HK-2 (cell line): ENCODE results near the gene RPS26.
"Not testable (repeated sequence)": the region's sequence is repeated elsewhere in the genome, so short reads cannot be mapped to it uniquely, and the experiment has no call there.

Experiments
- DNase-seq: peaks from one replicate; pipeline ENCODE4 v3.0.0-alpha.2; 2018; ENCODE audit not compliant: unreplicated experiment

Gene RPS26

DNA sequence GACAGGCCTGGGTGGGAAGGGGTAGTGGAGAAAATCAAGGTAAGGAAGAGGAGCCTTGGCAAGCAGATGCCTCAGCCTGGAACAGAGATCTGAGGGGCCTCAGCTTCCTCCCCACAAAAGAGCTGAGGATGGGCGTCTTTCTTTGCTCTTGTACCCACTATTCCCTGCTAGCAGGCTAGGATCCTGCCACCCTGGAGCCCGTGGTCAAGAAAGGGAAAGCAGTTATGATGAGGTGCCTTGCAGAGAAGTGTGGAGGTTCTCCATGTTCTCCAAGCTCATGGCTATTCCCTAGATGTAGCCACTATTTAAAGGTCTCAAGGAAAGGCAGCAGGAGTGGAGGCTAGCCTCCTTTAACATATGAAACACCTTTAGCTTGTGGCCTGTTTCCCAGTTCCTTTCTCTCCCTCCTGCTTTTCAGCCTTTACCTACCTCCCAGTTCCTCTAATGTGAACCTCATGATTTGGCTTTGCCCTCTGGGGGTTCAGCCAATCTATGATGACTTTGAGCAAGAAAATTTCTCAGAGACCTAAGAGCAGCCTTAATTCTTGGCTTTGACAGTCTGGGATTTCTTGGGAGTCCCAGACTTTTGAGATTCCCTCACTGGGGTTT lies 19.7 kb upstream of the RPS26 start:
- no peak for DNase-seq

DNA sequence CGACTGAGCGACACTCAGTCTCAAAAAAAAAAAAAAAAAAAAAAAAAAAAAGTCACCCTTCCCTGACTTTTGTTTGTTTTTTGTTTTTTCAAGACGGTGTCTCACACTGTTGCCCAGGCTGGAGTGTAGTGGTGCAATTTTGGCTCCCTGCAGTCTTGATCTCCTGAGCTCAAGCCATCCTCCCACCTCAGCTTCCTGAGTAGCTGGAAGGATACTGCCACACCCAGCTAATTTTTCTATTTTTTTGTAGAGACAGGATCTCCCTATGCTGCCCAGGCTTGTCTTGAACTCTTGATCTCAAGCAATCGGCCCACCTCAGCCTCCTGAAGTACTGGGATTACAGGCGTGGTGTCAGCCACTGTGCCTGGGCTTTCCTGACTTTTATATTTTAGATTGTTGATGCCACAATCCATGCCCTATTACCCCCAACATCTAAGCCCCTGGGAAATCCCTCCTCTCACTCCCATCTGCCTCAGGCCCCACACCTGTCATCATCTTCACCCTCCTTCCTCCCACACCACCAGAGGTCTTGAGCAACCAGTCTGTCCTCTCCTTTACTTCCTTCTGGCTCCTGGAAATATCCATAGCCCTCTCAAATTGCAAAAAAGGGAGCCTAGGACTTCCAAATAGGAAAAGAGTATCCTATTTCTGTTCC lies 13.1 kb upstream of the RPS26 start:
- no peak for DNase-seq

DNA sequence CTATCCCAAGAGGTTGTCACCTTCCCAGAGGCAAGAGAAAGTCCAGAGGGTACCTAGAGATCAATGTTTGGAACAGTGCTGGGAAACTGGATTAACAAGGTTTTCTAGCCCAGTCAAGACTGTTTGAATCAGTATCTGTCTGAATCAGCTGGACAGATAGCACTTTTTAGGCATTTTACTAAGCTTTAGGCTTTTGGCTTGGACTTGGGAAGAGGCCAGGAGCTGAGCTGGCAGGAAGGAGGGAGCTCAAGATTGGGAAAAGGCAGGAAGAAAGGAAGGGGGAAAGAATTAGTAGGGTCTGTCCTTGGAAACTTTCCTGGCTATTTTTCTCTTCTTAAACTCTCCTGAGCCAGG lies 12.6 kb upstream of the RPS26 start:
- no peak for DNase-seq

DNA sequence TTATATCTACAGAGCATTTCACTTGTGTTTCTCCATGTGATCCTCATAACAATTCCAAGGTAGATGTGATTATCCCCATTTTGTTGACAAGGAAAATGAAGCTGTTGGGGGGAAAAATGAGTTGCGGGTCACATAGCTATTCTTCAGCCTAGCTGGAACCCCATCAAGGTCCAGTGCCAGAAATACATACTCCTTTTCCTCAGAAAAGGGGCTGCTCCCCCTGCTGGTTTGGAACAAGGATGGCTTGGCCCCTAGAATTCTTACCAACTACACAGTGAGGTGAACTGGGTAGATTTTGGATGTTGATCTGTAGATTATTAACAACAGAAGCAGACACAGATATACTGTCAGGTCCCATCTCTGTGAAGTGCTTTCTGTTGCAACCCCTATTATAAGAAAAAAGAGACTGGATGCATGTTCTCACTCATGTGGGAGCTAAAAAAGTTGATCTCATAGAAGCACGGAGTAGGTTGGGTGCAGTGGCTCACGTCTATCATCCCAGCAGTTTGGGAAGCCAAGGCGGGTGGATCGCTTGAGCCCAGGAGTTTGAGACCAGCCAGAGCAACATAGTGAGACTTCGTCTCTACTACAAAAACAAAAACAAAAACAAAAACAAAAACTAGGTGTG lies 11.9 kb upstream of the RPS26 start:
- DNase-seq = peak; percentile 30

DNA sequence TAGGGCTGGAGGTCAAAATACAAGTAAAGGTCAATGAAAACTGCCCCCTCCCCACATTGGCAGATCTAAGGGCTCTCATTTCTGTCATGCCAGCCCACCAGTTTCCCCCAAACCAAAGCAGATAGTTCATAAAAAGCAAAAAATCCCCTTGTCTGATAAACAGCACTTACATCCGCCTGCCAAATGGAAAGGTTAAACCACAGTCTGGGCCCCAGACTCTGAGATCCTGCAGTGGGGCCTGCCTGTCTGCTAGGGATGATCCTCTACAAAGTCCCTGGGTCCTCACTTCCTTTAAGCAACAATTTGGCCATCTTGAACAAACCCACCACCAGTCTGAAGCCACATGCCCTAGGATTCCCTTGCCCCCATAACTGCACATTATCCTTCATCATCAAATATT lies 9.7 kb upstream of the RPS26 start:
- DNase-seq = no peak

DNA sequence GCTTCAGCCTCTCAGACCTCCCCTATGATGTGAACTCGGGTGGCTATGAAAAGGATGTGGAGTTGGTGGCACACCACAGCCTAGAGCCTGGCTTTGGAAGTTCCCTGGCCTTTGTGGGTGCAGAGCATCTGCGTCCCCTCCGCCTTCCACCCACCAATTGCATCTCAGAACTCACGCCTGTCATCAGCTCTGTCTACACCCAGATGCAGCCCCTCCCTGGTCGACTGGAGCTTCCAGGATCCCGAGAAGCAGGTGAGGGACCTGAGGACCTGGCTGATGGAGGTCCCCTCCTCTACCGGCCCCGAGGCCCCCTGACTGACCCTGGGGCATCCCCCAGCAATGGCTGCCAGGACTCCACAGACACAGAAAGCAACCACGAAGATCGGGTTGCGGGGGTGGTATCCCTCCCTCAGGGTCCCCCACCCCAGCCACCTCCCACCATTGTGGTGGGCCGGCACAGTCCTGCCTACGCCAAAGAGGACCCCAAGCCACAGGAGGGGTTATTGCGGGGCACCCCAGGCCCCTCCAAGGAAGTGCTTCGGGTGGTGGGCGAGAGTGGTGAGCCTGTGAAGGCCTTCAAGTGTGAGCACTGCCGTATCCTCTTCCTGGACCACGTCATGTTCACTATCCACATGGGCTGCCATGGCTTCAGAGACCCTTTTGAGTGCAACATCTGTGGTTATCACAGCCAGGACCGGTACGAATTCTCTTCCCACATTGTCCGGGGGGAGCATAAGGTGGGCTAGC lies 7.0 kb upstream of the RPS26 start:
- DNase-seq = no peak

DNA sequence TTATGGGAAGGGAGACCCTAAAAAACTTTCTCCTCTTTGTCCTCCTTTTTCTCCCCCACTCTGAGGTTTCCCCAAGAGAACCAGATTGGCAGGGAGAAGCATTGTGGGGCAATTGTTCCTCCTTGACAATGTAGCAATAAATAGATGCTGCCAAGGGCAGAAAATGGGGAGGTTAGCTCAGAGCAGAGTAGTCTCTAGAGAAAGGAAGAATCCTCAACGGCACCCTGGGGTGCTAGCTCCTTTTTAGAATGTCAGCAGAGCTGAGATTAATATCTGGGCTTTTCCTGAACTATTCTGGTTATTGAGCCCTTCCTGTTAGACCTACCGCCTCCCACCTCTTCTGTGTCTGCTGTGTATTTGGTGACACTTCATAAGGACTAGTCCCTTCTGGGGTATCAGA lies 4.6 kb upstream of the RPS26 start:
- no peak for DNase-seq

DNA sequence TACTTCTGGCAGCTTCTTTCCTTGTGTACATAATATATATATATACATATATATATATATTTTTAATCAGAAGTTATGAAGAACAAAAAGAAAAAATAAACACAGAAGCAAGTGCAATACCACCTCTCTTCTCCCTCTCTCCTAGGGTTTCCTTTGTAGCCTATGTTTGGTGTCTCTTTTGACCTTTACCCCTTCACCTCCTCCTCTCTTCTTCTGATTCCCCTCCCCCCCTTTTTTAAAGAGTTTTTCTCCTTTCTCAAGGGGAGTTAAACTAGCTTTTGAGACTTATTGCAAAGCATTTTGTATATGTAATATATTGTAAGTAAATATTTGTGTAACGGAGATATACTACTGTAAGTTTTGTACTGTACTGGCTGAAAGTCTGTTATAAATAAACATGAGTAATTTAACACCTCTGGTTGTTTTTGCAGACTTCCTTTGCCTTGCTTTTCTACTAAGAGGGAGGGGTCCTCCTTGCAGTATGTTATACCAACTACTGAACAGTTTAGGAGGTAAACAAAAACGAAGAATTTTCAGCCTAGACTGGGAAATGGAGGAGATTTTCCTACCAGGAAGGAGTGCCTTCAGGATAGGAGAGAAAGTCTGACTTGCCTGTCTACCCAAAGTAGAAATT lies 3.6 kb upstream of the RPS26 start:
- DNase-seq = no peak

DNA sequence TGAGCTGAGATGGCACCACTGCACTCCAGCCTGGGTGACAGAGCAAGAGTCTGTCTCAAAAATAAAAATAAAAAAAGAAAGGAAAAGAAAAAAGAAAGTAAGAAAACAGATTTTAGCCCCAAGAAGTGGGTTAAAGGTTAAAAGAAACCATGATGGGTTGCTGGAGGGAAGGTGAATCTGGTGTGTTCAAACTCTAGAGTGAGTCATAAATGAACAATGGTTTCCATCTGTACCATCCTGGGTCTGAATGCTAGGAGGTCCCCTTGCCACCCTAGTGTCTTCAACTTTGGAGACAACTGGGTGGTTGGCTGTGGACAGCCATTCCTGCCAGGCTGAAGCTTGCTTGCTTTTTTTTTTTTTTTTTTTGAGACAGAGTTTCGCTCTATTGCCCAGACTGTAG lies 1.6 kb upstream of the RPS26 start:
- no peak for DNase-seq

DNA sequence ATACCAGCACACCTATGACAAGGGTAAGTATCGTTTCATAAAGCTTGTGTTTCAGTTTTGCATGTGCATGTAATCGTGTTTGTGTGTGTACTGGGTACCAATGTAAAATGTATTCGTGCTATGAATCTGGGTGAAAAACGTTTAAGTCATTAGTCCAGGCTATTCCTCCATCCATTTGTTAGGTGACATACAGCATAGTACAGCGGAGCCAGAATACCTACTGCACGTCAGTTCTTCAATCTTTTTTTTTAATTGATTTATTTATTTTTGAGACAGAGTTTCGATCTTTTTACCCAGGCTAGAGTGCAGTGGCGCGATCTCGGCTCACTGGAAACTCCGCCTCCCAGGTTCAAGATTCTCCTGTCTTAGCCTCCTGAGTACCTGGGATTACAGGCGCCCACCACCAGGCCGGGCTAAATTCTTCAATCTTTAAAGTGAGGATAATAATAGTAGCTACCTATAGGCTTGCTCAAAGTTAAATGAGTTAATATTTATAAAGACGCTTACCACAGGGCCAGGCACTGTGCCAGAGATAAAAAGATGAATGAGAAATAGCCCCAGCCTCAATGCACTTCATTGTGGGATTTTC lies 661 bp upstream of the RPS26 start:
- DNase-seq = no peak

DNA sequence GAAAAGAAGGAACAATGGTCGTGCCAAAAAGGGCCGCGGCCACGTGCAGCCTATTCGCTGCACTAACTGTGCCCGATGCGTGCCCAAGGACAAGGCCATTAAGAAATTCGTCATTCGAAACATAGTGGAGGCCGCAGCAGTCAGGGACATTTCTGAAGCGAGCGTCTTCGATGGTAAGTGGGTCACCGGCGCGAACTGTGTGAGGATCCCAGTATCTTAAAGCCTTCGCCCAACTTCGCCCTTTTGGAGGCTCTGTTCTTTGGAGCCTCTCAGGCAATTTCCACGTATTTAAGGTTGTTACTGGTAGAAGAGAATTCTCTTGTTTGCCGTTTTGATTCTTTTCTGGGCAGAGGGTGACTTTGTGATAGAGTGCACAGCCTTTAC lies 704 bp downstream of the RPS26 start:
- not testable (repeated sequence) for DNase-seq

DNA sequence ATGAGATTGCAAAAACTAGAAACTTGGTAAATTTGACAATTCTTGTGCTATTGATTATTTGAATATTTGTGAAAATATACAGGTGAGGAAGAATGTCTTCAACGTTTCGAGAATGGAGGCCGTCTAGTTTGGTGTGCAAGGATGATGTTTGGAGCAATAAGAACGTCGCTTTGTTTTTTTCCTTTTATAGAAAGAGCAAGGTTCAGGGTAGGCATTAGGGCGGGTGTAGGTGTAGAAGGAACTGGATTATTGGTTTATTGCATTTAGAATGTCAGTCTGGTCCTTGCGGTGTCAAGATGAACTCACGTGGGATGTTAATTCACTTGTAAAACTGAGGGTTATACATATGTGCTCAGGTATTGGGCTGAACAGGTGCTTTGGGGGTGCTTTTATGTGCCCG lies 1.1 kb downstream of the RPS26 start:
- no peak for DNase-seq

DNA sequence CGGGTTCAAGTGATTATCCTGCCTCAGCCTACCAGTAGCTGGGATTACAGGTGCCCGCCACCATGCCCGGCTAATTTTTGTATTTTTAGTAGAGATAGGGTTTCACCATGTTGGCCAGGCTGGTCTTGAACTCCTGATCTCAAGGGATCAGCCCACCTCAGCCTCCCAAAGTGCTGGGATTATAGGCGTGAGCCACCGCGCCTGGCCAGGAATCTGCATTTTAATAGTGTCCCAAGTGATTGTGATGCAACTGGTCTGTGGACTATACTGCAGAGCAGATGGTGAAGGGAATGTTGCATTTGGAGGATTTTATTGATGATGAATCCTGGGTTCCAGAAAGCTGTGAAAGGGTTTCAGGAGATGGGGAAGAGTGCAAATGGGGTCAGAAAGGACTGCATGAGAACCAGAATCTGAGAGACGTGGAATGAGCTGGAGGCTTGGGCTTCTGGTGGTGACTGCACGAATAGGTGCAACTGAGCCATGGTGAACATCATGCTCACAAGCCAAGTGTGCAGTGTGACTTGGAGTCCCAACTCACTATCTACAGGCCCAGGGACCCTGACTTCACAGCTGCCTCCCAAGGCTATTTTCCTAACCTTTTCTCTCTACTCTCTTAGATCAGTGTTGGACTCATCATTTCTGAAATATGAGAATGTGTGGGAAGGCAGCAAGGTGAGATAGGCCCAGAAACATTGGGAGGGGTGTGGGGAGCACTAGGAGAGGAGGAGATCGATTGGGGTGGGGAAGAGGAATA lies 4.5 kb downstream of the RPS26 start:
- DNase-seq = no peak

DNA sequence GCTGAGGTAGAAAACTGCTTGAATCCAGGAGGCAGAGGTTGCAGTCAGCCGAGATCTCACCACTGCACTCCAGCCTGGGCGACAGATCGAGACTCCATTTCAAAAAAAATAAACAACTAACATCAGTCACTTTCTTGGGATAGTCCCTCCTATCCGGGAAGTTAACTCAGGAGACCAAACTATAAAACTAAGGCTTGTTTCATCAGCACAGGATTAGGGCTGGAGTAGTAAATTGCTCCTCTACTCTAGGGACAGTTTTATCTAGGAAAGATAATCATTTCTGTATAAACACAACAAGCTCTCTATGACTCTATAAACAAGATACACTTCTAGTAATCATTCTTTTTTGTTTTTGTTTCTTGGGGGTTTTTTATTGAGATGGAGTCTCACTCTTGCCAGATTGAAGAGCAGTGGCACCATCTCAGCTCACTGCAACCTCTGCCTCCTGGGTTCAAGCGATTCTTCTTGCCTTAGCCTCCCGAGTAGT lies 11.7 kb downstream of the RPS26 start:
- DNase-seq = no peak

DNA sequence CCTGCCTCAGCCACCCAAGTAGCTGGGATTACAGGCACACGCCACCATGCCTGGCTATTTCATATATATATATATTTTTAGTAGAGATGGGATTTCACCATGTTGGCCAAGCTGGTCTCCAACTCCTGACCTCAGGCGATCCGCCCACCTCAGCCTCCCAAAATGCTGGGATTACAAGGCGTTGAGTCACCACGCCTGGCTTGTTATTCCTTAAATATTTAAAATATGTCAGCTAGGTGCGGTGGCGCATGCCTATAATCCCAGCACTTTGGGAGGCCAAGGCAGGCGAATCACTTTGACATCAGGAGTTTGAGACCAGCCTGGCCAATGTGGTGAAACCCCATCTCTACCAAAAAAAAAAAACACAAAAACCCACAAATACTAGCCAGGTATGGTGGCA lies 18.2 kb downstream of the RPS26 start:
- not testable (repeated sequence) for DNase-seq

DNA sequence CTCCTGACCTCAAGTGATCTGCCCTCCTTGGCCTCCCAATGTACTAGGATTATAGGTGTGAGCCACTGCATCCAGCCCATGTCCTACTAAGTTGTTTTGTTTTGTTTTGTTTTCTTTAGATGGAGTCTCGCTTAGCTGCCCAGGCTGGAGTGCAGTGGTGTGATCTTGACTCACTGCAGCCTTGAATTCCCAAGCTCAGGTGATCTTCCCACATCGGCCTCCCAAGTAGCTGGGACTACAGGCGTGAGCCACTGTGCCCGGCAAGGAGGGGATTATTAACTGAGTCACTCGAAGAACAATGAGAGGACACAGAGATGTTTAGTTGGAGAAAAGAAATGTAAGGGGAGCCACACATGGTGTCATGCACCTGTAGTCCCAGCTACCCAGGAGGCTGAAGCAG lies 20.3 kb downstream of the RPS26 start:
- no peak for DNase-seq

DNA sequence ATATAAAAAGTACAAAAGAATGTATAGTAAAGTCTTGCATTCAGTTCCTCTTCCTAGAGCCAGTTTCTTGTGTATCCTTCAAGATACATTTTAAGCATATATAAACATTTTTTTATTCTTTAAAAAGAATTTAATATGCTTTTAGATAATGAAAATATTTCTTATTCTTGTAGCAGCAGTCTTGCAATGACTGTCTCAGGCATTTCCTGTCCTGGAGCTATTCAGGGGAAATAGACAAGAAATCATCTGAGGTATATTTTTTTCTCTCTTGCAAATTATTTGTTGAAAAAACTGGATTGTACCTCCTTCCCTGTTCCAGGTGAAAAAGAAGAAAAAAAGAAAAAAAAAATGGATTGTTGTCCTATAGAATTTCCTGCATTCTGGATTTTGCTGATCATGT lies 21.3 kb downstream of the RPS26 start:
- DNase-seq = no peak

DNA sequence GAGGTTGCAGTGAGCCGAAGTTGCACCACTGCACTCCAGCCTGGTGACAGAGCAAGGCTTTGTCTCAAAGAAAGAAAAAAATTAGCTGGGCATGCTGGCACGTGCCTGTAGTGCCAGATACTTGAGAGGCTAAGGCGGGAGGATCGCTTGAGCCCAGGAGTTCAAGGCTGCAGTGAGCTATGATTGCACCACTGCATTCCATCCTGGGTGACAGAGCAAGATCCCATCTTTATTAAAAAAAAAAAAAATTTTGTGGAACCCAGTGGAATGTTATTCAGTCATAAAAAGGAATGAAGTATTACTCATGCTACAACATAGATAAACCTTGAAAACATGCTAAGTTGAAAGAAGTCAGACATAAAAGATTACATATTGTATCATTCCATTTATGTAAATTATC lies 29.9 kb downstream of the RPS26 start:
- no peak for DNase-seq

DNA sequence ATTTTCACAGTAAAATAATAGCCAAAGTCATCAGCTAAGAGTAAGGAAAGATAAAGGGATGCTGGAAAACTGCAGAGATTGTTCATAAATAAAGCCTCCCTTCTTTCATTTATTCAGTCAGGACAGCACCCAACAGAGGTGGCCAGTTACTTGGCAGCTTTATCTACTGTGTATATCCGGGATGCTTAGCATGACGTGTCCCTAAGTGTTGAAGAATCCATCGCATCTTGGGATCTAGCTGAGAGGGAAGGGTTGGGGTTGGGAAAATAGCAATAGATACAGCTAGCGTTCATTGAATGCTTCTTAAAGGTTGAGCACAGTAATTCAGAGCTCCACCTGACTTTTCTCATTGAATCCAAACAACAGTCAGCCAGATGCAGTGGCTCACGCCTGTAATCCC lies 32.7 kb downstream of the RPS26 start:
- DNase-seq = no peak

DNA sequence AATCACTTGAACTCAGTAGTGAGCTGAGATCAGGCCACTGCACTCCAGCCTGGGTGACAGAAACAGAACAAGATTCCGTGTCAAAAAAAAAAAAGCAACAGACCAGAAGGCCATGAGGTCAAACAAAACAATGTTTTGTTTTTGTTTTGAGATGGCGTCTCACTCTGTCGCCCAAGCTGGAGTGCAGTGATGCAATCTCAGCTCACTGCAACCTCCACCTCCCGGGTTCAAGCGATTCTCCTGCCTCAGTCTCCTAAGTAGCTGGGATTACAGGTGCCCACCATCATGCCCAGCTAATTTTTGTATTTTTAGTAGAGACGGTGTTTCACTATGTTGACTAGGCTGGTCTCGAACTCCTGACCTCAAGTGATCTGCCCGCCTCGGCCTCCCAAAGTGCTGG lies 36.2 kb downstream of the RPS26 start:
- not testable (repeated sequence) for DNase-seq

DNA sequence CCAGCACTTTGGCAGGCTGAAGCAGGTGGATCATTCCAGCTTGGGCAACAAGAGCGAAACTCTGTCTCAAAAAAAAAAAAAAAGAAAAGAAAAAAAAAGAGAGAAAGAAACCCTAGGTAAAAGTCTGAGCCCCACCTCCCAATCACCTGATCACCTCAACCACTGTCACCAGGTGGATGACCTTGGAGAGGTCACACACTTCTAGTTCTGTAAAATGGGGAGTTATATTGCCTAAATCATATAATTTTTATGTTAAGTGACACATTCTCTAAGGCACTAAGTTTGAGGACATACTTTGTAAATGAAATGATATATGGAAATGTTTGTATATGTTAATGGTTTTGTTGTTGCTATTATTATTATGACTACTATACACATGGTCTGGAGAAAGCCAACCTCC lies 36.7 kb downstream of the RPS26 start:
- no peak for DNase-seq
